Stimulated activated CD8-positive, alpha-beta memory T cell treated with anti-CD3 and anti-CD28 coated beads, Interleukin-7, amount 100 ng/mL, for 24 hours (primary cell): ENCODE data around the gene MOV10L1.
"Not testable (repeated sequence)": the region's sequence is repeated elsewhere in the genome, so short reads cannot be mapped to it uniquely, and the experiment has no call there.

Experiments
- DNase-seq: peaks from one replicate; pipeline ENCODE4 v3.0.0-alpha.2; 2020; ENCODE audit warnings: low read depth

MOV10L1 gene

DNA sequence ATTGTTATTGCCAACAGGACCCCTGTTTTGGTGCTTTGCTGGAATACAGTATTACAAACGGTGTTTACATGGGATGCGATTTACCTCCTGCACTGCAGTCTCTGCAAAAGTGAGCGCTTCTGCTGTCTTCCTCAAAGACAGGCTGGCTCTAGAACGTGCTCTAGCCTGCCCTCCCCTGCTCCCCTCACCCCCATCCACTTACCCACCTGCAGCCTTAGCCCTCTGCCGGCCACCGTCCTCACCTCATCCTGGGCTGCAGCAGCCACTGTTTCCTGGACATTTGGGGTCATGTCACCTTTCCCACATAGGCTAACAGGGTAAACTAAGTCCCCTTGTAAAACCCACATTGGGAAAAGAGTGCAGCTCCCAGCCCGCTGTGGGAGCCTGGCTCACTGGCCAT is 71.1 kb downstream of the MOV10L1 start:
- DNase-seq: no peak

DNA sequence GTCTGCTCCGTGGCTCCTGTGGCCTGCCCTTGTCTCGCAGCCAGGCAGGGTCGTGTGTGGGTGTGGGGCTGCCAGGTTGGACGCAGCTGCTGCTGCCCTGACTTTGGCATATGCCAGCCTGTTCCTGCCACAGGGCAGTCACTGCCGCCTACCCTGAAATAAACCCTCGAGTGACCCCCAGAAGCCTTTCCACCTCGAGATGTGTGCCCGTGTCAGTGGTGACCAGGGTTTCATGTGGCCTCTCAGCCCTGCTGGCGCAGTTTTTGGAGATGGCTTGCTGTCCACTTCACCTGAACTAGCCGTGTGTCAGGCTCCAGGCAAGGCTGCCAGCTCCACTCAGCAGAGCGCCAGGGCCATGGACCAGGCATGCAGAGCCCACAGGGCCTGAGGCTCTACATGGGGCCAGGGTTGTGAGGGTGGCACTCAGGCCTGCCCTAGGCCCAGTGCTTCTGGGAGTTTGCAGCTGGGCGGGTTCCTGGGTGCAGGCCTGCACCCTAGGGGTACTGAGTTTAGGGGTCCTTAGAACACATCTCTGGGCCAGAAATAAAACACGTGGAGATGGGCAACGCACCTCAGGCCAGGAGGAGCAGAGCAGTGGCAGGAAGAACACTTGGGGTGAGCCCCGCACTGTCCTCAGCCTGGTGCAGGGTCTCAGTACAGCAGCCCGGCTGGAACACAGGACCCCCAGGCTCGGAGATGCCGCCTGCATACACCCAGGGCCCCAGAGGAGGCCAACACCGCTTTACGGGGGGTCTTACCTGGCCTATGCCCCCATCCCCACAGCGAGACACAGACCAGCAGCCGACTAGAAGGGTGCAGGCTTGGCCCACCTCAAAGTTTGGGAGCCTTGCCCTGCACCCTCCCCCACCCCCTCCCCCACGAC is 71.9 kb downstream of the MOV10L1 start:
- DNase-seq: no peak

DNA sequence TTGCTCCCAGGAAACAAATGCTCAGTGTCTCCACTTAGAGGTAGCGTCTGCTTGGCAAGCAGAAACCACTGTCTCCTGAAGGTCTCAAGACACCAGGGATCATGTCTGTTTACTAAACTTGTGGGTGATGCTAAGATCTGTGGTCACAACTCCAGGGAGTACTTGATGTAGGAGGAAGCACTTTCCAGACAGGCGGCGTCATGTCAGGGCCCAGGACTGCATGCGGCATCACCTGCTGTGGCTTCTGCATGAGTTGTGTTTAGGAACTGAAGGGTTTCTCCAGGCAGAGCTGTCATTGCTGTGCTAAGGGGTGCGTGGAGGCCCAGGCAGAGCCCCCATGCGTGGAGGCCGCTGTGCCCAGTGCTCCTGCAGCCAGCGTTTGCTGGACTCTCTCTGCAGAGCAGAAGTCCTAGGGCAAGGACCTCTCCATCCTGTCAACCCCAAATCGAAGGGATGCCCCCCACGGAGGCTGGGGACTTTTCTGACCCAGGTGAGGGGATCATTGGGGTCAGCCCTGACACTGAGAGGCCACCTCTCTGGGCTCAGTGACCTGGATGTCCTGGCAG is 72.7 kb downstream of the MOV10L1 start:
- DNase-seq: no peak

DNA sequence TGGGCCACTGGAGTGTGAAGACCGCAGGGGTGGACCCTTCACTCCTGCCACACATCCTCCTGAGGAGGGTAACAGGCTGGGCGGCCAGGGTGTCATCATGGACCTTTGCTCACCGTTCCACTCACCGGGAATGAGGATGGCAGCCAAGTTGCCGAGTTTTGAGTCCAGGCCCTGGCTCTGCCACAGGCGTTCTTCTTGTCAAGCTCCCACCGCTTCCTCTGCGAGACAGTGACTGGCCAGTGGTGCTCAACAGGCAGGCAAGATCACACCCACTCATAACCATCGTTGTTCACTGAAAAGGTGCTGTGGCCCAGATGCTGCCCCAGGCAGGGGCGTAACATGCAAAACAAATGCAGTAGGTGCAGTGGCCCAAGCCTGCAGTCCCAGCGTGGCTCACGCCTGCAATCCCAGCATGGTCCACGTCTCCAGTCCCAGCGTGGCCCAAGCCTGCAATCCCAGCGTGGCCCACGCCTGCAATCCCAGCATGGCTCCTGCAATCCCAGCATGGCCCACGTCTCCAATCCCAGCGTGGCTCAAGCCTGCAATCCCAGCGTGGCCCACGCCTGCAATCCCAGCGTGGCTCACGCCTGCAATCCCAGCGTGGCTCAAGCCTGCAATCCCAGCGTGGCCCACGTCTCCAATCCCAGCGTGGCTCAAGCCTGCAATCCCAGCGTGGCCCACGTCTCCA is 75.8 kb downstream of the MOV10L1 start:
- DNase-seq: no peak

DNA sequence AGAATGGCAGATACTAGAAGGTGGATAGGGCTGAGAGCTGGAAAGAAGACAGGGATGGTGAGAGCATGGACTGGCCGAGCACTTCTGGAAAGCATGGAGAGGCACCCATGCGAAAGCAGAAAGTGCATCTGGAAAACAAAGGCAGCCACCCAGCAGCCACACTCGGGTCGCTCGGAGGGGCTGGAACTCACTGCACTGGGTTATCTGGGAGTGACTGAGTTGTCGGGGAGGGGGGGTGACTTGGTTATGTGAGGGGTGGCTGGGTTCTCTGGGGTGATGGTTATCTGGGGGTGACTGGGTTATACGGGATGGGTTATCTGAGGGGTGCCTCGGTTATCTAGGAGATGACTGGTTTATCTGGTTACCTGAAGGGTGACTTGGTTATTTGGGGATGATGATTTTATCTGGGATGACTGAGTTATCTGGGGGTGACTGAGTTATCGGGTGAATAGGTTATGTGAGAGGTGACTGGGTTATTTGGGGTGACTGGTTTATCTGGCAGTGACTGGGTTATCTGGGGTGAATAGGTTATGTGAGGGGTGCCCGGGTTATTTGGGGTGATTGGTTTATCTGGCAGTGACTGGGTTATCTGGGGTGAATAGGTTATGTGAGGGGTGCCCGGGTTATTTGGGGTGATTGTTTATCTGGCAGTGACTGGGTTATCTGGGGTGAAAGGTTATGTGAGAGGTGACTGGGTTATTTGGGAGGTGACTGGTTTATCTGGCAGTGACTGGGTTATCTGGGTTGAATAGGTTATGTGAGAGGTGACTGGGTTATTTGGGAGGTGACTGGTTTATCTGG is 78.1 kb downstream of the MOV10L1 start:
- no peak for DNase-seq

DNA sequence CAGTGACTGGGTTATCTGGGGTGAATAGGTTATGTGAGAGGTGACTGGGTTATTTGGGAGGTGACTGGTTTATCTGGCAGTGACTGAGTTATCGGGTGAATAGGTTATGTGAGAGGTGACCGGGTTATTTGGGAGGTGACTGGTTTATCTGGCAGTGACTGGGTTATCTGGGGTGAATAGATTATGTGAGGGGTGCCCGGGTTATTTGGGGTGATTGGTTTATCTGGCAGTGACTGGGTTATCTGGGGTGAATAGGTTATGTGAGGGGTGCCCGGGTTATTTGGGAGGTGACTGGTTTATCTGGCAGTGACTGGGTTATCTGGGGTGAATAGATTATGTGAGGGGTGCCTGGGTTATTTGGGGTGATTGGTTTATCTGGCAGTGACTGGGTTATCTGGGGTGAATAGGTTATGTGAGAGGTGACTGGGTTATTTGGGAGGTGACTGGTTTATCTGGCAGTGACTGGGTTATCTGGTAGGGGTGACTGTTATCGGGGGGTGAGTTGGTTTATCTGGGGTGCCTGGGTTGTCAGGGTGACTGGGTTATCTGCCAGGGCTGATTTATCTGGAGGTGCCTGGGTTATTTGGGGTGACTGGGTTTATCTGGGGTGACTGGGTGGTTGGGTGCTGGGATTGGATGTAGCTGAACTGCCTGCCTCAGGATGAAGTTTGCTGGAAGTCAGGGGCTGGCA is 78.8 kb downstream of the MOV10L1 start:
- DNase-seq: not testable (repeated sequence)

DNA sequence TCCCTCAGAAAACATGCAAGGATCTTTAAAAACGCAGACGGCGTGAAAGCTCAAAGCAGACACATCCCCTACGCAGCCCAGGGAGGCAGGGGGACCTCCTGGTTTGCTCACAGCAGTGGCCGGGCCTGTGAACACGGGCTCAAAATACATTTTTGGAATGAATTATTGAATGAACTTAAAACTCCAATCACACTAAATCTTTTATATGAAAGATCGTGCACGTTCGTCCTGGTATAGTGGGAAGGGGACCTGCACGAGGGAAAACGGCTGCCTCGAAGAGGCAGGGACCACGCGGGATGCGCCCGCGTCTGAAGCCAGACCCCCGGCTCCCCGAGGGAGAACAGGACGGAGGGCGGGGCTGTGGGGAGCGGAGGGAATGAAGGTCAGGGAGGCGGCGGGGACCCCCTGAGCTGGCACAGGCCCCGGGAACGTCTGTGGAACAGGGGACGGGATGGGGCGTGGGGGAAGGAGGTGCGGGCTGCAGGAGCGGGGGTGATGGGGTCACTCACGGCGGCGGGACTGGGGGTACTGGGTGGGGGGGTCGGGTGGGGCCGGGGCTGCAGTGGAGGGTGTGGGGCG is 79.5 kb downstream of the MOV10L1 start:
- DNase-seq: no peak

DNA sequence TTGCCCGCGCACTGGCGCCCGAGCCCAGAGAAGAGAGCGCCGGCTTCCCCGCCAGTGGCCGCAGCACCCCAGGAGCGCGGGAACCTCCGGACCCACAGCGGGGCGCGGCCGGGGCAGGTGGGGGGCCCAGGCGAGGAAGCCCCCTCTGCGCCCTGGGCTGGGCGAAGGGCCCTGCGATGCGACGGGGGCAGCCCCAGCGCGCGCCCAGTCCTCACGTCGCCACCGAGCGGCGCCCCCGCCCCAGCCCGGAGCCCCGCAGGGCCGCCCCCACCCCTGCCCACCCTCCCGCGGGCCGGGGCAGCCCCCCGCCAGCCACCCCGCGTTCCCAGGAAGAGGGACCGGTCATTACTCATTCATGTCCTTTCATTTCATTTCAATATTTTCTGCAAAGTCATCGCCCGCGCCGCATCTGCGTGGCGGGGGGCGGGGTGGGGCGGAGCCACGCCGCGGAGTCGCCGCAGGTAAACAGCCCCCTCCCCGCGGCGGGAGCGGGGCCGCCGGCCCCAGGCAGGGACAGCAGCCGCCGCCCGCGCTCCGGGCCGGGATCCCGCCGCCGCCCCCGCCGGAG is 80.1 kb downstream of the MOV10L1 start:
- no peak for DNase-seq

DNA sequence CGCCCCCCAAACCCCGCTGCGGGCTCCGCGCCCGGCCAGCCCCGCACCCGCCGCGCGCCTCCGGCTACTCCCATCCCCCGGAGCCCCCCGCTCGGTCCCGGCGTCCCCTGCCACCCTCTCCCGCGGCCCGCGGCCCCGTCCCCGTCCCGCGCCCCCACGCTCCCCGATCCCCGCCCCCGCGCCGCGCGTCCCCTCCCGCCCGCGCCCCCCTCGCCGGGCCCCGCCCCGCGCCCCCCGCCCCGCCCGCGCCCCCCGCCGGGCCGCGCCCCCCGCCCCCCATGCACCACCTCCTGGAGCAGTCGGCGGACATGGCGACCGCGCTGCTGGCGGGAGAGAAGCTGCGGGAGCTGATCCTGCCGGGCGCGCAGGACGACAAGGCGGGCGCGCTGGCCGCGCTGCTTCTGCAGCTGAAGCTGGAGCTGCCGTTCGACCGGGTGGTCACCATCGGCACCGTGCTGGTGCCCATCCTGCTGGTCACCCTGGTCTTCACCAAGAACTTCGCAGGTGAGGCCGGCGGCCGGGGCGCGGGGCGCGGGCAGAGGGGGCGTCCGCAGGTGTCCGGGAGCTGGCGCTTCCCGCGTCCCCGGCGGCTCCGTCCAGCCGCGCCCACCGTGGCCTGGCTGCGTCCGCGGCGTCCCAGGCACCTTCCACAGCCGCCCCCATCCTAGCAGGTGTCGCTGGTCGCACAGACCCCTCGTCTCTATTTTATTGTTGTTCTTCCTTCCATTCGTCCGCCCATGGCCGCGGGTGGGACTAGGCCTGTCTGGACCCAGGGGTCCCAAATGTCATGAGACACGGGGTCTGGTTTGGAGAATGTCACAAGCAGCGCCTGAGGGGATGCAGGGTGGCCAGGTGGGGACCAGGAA is 80.9 kb downstream of the MOV10L1 start, which contains the start of gene PANX2:
TSS of gene PANX2 (plus strand) at position 279 of the 866 bp plus-strand sequence. CDS start at position 279, 0 bp downstream.
- DNase-seq: no peak

DNA sequence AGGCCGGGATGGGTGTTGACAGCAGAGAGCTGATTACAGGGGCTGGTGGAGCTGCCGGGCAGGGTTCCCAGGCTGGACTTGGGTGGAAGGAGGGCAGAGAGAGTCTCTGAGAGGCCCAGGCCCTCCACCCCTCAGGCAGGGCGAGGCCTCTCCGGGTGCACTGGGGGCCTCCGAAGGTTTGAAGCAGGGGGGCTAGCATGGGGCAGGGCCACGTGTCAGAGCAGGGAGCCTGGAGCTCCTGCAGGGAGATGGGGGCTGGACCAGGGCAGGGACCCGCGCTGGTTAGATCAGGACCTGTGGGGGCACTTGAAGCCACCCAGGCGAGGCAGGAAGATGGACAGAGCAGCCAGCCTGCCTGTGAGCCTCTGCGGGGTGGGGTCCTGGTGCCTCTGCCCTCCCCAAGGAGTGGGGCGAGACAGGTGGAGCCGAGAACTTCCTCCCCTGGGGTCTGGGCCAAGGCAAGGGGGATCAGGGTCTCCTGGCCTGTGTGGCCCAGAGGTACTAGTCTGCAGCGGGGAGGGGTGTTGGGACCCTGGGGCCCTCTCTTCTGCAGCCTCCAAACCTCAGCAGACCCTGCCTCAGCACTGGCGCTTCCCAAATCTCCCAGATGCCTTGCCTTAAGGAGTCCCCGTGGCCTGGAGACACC is 81.6 kb downstream of the MOV10L1 start:
- DNase-seq: no peak

DNA sequence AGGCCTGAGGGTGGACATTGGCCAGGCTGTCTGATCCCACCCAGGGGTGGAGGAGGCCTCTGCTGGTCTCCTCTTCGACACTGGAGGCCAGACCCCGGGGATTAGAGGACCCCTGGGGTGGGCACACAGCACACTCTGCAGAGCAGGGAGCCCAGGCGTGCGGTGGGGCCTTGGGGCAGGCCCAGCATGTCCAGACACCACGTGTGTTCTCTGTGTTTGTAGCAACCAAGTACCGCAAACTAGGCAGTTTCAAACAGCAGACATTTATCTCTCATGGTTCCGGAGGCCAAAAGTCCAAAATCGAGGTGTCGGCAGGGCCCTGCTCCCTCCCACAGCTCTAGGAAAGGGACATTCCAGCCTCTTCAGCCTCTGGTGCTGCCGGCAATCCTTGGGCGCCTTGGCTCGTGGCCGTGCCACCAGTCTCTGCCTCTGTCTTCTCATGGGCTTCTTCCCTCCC is 82.2 kb downstream of the MOV10L1 start:
- DNase-seq: no peak

DNA sequence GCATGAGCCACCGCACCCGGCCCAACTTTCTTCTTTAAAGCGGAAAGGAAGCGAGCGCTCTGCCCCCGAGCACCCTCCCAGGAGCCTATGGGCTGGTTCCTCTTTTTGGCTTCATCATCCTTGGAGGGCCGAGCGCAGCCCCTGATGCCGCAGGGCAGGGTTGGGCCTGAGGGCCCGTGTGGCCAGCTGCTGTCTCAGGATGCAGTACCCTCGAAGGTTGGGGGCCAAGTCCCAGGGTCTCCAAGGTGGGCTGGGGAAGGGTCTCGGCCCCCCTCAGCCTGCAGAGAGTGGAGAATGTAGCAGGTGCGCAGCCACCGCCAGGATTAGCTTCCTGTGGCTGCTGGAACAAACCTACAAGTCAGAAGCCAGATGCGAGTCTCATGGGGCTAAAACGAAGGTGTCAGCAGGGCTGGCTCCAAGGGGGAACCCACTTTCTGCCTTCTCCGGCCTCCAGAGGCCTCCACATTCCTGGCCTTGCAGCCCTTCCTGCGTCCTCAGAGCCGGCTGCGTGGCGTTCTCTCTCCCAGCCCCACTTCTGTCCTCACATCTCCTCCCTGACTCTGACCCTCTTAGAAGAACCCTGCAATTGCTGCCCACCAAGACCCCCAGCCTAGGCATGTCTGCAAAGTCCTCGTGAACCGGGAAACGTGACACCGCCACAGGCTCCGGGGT is 83.6 kb downstream of the MOV10L1 start:
- no peak for DNase-seq

DNA sequence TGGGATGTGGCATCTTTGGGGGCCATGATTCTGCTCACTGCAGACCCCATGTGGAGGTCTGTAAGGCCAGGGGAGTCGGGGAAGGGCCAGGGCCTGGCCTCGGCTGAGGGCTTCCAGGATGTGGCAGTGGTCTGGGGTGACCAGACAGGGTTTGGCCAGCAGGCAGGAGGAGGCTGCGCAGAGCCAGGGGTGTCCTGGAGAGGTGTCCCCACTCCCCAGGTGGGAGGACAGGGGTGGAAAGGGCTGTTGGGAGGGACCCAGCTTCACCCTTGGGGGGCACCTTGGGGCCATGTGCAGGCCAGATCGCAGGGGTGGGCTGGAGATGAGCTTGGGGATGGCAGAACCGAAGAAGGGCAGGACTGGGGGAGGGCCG is 84.2 kb downstream of the MOV10L1 start:
- no peak for DNase-seq

DNA sequence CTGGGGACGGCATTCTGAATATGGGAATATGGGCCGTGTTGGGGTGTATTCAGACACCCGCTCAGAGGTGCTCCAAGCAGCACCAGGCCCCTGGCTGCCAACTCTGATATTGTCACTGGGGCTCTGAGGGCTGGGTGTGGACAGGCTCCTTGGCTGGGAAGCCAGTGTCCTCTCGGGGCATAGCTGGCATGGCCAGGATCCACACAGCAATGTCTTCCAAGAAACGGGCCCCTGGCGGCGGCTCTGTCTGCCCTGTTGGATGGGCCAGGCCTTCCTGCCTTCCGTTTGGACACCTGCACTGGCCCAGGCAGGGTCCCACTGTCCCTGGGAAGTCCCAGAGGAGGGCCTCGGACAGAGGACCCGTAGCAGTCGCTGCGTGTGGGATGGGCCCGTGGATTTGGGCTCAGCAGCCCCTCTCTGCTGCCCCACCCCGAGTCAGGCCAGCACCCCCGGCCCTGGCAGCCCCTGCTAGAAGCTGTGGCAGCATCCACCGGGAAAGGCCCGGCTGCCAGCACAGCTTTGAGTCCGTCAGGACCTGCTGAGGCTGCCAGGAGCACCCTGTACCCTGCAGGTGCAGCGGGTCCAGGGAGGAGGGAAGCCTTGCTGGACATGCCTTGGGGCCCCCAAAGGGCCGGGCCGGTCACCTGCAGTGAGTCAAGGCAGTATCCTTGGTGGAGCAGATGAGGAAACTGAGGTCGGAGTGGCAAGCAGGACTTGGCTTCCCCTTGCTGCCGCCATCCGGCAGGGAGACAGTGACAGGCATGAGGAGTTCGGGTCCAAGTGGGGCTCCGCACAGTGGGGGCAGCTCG is 84.8 kb downstream of the MOV10L1 start:
- DNase-seq: no peak

DNA sequence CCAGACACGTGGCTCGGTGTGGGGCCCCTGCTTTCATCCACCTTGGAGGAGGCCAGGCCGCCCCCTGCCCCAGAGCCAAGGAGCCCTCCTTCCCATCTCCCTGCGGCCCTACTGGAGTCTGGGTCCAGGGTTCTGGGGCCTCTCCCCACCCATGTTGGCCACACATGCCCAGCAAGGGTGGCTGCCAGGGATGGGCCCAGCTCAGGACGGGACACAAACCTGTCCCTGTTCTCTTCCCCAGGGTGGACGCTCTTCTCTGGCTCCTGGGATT is 85.3 kb downstream of the MOV10L1 start:
- no peak for DNase-seq

DNA sequence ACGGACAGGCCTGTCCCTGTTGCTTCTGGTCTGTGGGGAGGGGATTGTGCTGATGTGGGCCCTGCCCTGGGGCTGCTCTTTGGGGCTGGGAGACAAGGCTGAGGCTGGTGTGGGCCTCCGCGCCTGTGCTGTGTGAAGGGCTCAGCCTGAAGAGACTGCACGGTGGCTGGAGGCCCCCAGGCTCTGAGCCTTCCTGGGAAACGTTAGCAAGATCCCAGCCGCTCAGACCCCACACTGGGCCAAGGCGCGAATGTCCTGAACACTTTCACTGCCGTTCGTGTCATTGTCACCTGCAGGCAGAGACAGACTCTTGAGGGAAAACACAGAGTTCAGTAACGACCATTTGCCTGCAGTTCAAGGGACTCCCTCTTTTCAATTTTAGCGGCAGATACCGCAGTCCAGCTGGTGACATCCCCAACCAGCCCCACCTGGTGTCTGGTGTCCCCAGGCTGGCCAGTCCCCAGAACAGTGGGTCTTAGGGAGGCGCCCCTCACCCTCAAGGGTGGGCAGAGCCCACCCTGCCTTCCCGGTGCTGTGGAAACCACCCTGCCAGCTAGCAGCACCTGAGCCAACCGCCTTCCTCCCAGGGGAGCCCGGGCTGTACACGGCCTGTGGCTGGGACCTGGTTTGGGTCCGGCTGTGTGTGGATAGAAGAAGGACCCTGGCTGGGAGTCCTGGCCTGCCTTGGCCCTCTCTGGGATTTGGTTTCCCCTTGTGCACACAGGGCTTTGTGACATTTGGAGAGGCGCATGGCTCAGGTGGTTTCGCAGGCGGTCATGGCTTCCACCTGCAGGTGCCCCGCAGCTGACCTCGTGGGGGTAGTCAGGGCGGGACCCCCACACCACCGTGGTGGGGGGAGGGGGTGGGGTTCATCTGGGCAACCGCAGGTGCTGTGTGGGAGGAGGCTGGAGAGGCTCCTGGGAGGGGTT is 86.4 kb downstream of the MOV10L1 start:
- DNase-seq: no peak
